Fibroblast of skin of right biceps (primary cell): ENCODE data around the gene MRPL23.

Source experiments
- DNase-seq: peaks from one replicate; pipeline ENCODE4 v3.0.0-alpha.2; 2013

The MRPL23 gene

DNA sequence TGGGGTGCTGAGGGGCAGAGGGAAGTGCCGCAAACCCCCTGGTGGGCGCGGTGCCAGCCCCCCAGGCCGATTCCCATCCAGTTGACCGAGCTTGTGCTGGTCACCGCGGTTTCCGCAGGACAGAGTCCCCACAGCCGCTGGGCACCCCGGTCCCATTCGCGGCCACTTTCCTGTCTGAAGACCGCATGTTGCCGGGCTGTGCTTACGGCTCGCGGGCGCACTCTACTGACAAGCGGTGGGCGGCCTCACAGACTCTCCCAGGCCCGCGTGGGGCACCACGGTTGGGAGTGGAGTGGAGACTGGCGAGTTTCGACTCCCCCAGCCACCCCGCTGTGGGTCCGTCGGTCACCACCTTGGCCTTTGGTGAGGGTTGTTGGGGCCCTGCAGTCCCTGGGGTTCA, 51.2 kb downstream of the MRPL23 start:
- no peak for DNase-seq

DNA sequence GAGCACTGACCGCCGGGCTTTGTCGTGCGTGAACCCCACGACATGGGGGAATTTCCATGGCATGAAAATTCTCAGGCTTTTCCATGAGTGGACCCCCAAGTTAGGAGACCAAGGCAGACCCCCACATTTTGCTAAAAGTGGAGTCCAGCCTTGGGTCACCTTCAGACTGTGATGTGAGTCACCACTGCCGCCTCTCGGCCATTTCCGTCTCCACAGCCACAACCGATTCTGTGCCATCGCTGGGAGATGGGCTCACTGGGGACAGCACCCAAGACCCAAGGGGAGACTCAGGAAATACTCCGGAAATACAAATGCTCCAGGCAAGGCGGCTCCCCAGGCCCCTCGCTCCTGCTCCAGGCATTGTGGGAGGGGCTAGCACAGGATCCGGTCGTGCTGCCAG, 51.7 kb downstream of the MRPL23 start:
- no peak for DNase-seq

DNA sequence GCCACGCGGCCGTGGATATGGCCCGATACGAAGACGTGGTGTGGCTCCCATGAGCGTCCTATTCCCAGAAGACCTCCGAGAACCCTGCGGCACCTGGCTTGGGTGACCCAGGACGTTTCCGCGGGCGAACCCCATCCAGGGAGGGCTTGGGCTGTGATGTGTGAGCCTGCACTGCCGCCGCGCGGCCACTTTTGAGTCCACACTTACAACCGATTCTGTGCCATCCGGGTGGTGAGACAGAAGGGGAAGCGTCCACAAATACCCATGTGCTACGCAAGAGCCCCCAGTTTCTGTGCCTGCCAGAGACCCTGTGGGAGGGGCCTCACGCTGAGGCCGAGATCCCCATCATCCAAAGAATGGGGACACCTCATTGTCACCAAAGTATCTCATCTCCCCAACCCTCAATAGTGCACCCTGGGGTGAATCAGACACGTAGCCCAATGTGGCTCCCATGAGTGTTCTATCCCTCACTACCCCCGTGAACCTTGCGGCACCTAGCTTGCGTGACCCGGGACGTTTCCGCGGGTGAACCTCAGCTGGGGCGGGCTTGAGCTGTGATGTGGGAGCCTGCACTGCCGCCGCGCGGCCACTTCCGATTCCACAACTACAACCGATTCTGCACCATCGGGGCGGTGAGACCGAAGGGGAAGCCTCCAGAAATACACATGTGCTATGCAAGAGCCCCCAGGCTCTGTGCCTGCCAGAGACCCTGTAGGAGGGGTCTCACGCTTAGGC, 55.1 kb downstream of the MRPL23 start:
- no peak for DNase-seq

DNA sequence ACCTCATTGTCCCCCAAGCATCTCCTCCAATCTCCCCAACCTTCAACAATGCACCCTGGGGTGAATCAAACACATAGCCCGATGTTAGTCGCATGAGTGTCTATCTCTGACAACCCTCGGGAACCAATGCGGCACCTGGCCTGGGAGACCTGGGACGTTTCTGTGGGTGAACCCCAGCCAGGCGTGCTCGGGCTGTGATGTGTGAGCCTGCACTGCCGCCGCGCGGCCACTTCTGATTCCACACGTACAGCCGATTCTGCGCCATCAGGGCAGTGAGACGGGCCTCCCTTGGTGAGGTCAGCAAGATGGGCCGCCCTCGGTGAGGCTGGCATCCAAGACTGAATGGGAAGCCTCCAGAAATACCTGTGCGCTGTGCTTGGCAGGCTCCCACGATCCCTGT, 55.7 kb downstream of the MRPL23 start:
- no peak for DNase-seq

DNA sequence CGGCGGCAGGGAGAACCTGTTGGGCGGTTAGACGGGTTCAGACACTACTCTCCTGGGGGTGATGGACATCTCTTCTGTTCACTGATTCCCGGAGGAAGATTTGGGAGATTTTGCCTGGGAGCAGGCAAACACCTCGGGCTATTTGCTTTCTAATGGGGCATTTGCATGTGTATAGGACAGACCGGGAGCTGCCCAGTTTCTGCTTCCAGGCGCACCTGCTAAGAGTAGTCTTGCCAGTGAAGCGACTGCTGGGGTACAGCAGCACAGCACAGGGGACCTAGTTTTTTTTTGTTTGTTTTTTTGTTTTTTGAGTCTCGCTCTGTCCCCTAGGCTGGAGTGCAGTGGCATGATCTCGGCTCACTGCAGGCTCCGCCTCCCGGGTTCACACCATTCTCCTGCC, 57.3 kb downstream of the MRPL23 start:
- no peak for DNase-seq
